ENCODE data around the gene PTPRM.

DNA sequence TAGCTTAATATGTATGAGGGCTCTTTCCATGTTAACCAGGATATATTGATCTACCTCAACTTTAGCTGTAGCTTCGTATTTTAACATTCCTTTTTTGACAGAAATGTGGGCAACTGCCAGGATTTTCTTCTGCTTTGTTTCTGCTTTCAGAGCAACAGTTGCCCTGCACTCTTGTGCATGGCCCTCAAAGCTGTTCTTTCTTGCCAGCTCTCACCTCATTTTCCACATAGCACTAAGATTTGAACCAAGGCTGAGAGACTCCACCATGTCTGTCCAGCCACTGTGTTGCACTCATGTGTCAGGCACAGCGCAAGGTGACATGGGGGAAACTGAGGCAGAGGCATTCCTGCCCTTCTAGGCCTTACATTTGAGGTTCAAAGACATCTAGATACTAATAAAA lies 619.3 kb downstream of the PTPRM start:
- TF ChIP-seq, protein P1, sequence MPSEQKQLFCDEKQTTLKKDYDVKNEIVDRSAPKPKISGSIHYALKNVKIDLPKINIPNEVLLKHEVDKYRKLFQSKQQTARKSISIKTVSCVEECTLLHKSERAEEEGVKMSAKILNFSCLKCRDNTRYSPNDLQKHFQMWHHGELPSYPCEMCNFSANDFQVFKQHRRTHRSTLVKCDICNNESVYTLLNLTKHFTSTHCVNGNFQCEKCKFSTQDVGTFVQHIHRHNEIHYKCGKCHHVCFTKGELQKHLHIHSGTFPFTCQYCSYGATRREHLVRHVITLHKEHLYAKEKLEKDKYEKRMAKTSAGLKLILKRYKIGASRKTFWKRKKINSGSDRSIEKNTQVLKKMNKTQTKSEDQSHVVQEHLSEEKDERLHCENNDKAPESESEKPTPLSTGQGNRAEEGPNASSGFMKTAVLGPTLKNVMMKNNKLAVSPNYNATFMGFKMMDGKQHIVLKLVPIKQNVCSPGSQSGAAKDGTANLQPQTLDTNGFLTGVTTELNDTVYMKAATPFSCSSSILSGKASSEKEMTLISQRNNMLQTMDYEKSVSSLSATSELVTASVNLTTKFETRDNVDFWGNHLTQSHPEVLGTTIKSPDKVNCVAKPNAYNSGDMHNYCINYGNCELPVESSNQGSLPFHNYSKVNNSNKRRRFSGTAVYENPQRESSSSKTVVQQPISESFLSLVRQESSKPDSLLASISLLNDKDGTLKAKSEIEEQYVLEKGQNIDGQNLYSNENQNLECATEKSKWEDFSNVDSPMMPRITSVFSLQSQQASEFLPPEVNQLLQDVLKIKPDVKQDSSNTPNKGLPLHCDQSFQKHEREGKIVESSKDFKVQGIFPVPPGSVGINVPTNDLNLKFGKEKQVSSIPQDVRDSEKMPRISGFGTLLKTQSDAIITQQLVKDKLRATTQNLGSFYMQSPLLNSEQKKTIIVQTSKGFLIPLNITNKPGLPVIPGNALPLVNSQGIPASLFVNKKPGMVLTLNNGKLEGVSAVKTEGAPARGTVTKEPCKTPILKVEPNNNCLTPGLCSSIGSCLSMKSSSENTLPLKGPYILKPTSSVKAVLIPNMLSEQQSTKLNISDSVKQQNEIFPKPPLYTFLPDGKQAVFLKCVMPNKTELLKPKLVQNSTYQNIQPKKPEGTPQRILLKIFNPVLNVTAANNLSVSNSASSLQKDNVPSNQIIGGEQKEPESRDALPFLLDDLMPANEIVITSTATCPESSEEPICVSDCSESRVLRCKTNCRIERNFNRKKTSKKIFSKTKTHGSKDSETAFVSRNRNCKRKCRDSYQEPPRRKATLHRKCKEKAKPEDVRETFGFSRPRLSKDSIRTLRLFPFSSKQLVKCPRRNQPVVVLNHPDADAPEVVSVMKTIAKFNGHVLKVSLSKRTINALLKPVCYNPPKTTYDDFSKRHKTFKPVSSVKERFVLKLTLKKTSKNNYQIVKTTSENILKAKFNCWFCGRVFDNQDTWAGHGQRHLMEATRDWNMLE (tag by site-specific recombination; conservative IDR thresholded peaks at IDR 0.05; ENCODE audit: low read depth), result no peak
- TF ChIP-seq, protein P2, sequence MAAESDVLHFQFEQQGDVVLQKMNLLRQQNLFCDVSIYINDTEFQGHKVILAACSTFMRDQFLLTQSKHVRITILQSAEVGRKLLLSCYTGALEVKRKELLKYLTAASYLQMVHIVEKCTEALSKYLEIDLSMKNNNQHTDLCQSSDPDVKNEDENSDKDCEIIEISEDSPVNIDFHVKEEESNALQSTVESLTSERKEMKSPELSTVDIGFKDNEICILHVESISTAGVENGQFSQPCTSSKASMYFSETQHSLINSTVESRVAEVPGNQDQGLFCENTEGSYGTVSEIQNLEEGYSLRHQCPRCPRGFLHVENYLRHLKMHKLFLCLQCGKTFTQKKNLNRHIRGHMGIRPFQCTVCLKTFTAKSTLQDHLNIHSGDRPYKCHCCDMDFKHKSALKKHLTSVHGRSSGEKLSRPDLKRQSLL (tag by site-specific recombination; IDR thresholded peaks at IDR 0.05), result no peak
- TF ChIP-seq ZEB2 (tag by site-specific recombination; IDR thresholded peaks at IDR 0.05) (no peak), TRIM28 (IDR thresholded peaks at IDR 0.05; ENCODE audit: borderline replicate concordance, low read length) (no peak), MYNN (tag by site-specific recombination; IDR thresholded peaks at IDR 0.05; ENCODE audit: borderline replicate concordance) (no peak), KLF1 (tag by site-specific recombination; IDR thresholded peaks at IDR 0.05) (no peak), ZBTB21 (tag by site-specific recombination; IDR thresholded peaks at IDR 0.05) (no peak), ZNF626 (tag by site-specific recombination; IDR thresholded peaks at IDR 0.05) (no peak), ZNF843 (tag by site-specific recombination; IDR thresholded peaks at IDR 0.05) (no peak)
- TF ChIP-seq, protein P3, sequence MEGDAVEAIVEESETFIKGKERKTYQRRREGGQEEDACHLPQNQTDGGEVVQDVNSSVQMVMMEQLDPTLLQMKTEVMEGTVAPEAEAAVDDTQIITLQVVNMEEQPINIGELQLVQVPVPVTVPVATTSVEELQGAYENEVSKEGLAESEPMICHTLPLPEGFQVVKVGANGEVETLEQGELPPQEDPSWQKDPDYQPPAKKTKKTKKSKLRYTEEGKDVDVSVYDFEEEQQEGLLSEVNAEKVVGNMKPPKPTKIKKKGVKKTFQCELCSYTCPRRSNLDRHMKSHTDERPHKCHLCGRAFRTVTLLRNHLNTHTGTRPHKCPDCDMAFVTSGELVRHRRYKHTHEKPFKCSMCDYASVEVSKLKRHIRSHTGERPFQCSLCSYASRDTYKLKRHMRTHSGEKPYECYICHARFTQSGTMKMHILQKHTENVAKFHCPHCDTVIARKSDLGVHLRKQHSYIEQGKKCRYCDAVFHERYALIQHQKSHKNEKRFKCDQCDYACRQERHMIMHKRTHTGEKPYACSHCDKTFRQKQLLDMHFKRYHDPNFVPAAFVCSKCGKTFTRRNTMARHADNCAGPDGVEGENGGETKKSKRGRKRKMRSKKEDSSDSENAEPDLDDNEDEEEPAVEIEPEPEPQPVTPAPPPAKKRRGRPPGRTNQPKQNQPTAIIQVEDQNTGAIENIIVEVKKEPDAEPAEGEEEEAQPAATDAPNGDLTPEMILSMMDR (tag by site-specific recombination; IDR thresholded peaks at IDR 0.05), result no peak
- TF ChIP-seq, protein P4, sequence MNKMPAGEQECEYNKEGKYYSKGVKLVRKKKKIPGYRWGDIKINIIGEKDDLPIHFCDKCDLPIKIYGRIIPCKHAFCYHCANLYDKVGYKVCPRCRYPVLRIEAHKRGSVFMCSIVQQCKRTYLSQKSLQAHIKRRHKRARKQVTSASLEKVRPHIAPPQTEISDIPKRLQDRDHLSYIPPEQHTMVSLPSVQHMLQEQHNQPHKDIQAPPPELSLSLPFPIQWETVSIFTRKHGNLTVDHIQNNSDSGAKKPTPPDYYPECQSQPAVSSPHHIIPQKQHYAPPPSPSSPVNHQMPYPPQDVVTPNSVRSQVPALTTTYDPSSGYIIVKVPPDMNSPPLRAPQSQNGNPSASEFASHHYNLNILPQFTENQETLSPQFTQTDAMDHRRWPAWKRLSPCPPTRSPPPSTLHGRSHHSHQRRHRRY (tag by site-specific recombination; IDR thresholded peaks at IDR 0.05), result no peak
- TF ChIP-seq, protein P5, sequence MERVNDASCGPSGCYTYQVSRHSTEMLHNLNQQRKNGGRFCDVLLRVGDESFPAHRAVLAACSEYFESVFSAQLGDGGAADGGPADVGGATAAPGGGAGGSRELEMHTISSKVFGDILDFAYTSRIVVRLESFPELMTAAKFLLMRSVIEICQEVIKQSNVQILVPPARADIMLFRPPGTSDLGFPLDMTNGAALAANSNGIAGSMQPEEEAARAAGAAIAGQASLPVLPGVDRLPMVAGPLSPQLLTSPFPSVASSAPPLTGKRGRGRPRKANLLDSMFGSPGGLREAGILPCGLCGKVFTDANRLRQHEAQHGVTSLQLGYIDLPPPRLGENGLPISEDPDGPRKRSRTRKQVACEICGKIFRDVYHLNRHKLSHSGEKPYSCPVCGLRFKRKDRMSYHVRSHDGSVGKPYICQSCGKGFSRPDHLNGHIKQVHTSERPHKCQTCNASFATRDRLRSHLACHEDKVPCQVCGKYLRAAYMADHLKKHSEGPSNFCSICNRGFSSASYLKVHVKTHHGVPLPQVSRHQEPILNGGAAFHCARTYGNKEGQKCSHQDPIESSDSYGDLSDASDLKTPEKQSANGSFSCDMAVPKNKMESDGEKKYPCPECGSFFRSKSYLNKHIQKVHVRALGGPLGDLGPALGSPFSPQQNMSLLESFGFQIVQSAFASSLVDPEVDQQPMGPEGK (tag by site-specific recombination; IDR thresholded peaks at IDR 0.05), result no peak

Measured in HEK293 (cell line).